Liver (tissue), 9 donors: ENCODE results near the gene NFIX. TPM values are rescaled to one million over a fixed set of nuclear protein-coding genes. Genes with fewer than 3 reads are reported as not detected.

Experiments used
- DNase-seq: peaks from one replicate; pipeline ENCODE4 v3.0.0-alpha.2; 2017; ENCODE audit warnings: low spot score
- H3K27ac ChIP-seq, 2 donors: one replicate each; pipeline ENCODE4 v1.7.0; 2013; ENCODE audit warnings: inconsistent platforms in 2 of 2, low read length in 2 of 2, control low read depth in 1 of 2, low read depth in 1 of 2, mild to moderate bottlenecking in 1 of 2
- H3K27me3 ChIP-seq, 4 donors: one replicate each; pipeline versions ENCODE4 v1.6.1 to v1.7.0; 2013; ENCODE audit warnings: low read length in 3 of 4, inconsistent platforms in 1 of 4, mild to moderate bottlenecking in 1 of 4, moderate library complexity in 1 of 4; ENCODE audit not compliant: control insufficient read depth in 4 of 4, insufficient read depth in 4 of 4
- H3K36me3 ChIP-seq, 4 donors: one replicate each; pipeline versions ENCODE4 v1.6.1 to v1.7.0; 2013; ENCODE audit warnings: low read length in 3 of 4, mild to moderate bottlenecking in 3 of 4, low read depth in 1 of 4, moderate library complexity in 1 of 4; ENCODE audit not compliant: control insufficient read depth in 4 of 4, insufficient read depth in 3 of 4
- H3K4me1 ChIP-seq, 4 donors: one replicate each; pipeline versions ENCODE4 v1.6.1 to v1.7.0; 2013; ENCODE audit warnings: low read length in 3 of 4, mild to moderate bottlenecking in 3 of 4, moderate library complexity in 1 of 4; ENCODE audit not compliant: control insufficient read depth in 4 of 4, insufficient read depth in 4 of 4
- H3K4me3 ChIP-seq, 3 donors: one replicate each; pipeline versions ENCODE4 v1.6.1 to v1.7.0; 2013; ENCODE audit warnings: low read length in 3 of 3, control low read depth in 1 of 3, low read depth in 1 of 3, mild to moderate bottlenecking in 1 of 3
- H3K9ac ChIP-seq, 2 donors: one replicate each; pipeline ENCODE4 v1.7.0; 2013; ENCODE audit warnings: low read length in 2 of 2, mild to moderate bottlenecking in 2 of 2, moderate library complexity in 2 of 2, control low read depth in 1 of 2, low read depth in 1 of 2
- H3K9me3 ChIP-seq, 4 donors: one replicate each; pipeline versions ENCODE4 v1.6.1 to v1.7.0; 2013; ENCODE audit warnings: low read length in 3 of 4; ENCODE audit not compliant: control insufficient read depth in 4 of 4
- ATF3 ChIP-seq: IDR thresholded peaks from 2 replicates; pipeline ENCODE4 v1.6.1; 2016; ENCODE audit warnings: antibody characterized with exemption
- CTCF ChIP-seq: fragments of 150-350 bp; IDR thresholded peaks from 2 replicates; pipeline ENCODE4 v1.5.1; 2017; ENCODE audit warnings: improper control_type of control experiment, low read depth, low read length; ENCODE audit not compliant: missing input control
- EGR1 ChIP-seq, 2 donors: IDR thresholded peaks; 2 replicates each; pipeline ENCODE4 v1.6.1; 2016 to 2018; ENCODE audit warnings: antibody characterized with exemption in 2 of 2, low read depth in 2 of 2
- FOXA1 ChIP-seq: IDR thresholded peaks from 2 replicates; pipeline ENCODE4 v1.6.1; 2016; ENCODE audit warnings: antibody characterized with exemption
- FOXA2 ChIP-seq: IDR thresholded peaks from 2 replicates; pipeline ENCODE4 v1.6.1; 2016; ENCODE audit warnings: antibody characterized with exemption
- GABPA ChIP-seq, 2 donors: IDR thresholded peaks in 1 of 2; conservative IDR thresholded peaks in 1 of 2; 2 replicates each; pipeline ENCODE4 v1.6.1; 2016; ENCODE audit warnings: antibody characterized with exemption in 2 of 2, mild to moderate bottlenecking in 1 of 2, moderate library complexity in 1 of 2
- HNF4A ChIP-seq, 2 donors: conservative IDR thresholded peaks; 2 replicates each; pipeline ENCODE4 v1.6.1; 2016; ENCODE audit warnings: antibody characterized with exemption in 2 of 2, mild to moderate bottlenecking in 2 of 2
- HNF4G ChIP-seq: IDR thresholded peaks from 2 replicates; pipeline ENCODE4 v1.6.1; 2016; ENCODE audit warnings: antibody characterized with exemption
- JUND ChIP-seq, 2 donors: IDR thresholded peaks; 2 replicates each; pipeline ENCODE4 v1.6.1; 2016; ENCODE audit warnings: antibody characterized with exemption in 2 of 2
- MAX ChIP-seq: IDR thresholded peaks from 2 replicates; pipeline ENCODE4 v1.6.1; 2016; ENCODE audit warnings: antibody characterized with exemption
- NR2F2 ChIP-seq: IDR thresholded peaks from 2 replicates; pipeline ENCODE4 v1.6.1; 2016; ENCODE audit warnings: antibody characterized with exemption
- RAD21 ChIP-seq, 2 donors: IDR thresholded peaks; 2 replicates each; pipeline ENCODE4 v1.6.1; 2016; ENCODE audit warnings: antibody characterized with exemption in 2 of 2, mild to moderate bottlenecking in 2 of 2
- REST ChIP-seq: IDR thresholded peaks from 2 replicates; pipeline ENCODE4 v1.6.1; 2016; ENCODE audit warnings: antibody characterized with exemption, mild to moderate bottlenecking
- RXRA ChIP-seq, 2 donors: IDR thresholded peaks; 2 replicates each; pipeline ENCODE4 v1.6.1; 2017 to 2018; ENCODE audit warnings: antibody characterized with exemption in 2 of 2, mild to moderate bottlenecking in 1 of 2
- SP1 ChIP-seq: IDR thresholded peaks from 2 replicates; pipeline ENCODE4 v1.6.1; 2018; ENCODE audit warnings: antibody characterized with exemption, mild to moderate bottlenecking
- TAF1 ChIP-seq: conservative IDR thresholded peaks from 2 replicates; pipeline ENCODE4 v1.6.1; 2016; ENCODE audit warnings: antibody characterized with exemption, mild to moderate bottlenecking
- YY1 ChIP-seq: IDR thresholded peaks from 2 replicates; pipeline ENCODE4 v1.6.1; 2016; ENCODE audit warnings: antibody characterized with exemption, mild to moderate bottlenecking
- ZBTB33 ChIP-seq: IDR thresholded peaks from 2 replicates; pipeline ENCODE4 v1.6.1; 2016; ENCODE audit warnings: antibody characterized with exemption
- WGBS: extraction: QIAGEN DNeasy Blood & Tissue Kit; methylation state at CpG from one replicate; pipeline ENCODE4 v1.1.7; 2013; 5-methylcytosine and 5-hydroxymethylcytosine counted together
- polyA plus RNA-seq, 2 donors: library from polyadenylated mRNA; stranded (reverse) in 1 of 2; unstranded in 1 of 2; fragments of 200-250 nt in 1 of 2; fragments of >200 nt in 1 of 2; fragmentation: Nextera tagmentation in 1 of 2; extraction: Ambion mirVana in 1 of 2; gene quantifications; one replicate each; pipeline versions ENCODE4 v1.2.1 to v1.2.3, GENCODE V29; 2013 to 2015
- total RNA-seq, 2 donors: library from RNA; depleted of rRNA; stranded (reverse); fragments of >200 nt; gene quantifications; one replicate each; pipeline ENCODE4 v1.2.3, GENCODE V29; 2014
- donor health status: healthy.
- donor health status: healthy.
- donor health status: healthy.
- donor health status: healthy.
- donor health status: healthy.

Gene NFIX
- total and polyA plus RNA-seq, 4 donors = 3.3 to 18.4 (median 12.6) TPM

DNA sequence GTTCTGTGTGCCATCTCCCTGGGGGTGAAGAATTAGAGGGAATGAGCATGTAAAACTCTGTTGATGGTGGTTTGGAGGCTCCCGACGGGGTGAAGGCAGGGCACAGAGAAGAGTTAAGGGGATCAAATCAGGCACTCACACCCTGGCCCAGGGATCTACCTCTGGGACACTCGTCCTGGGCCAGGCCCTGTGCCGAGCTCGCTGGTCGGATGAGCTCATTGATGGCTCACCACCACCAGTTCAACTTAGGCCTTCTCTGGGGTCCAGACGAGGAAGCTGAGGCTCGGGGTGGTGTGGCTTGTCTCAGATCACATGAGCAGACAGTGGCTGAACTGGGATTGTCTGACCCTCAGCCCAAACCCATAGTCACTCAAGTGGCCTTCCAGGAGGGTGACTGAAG is 124.4 kb downstream of the NFIX start:
- no peaks in the 10 kb centered on the region for H3K27me3 ChIP-seq
- H3K9ac ChIP-seq = no peak overlapping the region
- no peaks in the 10 kb centered on the region for H3K9me3 ChIP-seq
- DNase-seq = no peak
- no peak for TF ChIP-seq GABPA (IDR thresholded peaks at IDR 0.05 in 1 of 2, conservative IDR thresholded peaks at IDR 0.05 in 1 of 2)
- TF ChIP-seq YY1 = no peak
- no peak for TF ChIP-seq REST
- no peak for TF ChIP-seq ZBTB33
- 82% methylated on average over 8 of the region's 8 CpGs for WGBS
- peaks cover 0 to 2% (median 0%) of the 10 kb centered on the region in 4 donors for H3K36me3 ChIP-seq
- H3K27ac ChIP-seq = peak overlapping the region in 1 of 2 donors; percentile 10
- no peak overlapping the region for H3K4me3 ChIP-seq
- peaks cover 12 to 42% (median 31%) of the 10 kb centered on the region in 4 donors for H3K4me1 ChIP-seq

GRCh38 chr19:13120031-13120430 is 124.8 kb downstream of the NFIX start:
- Histone ChIP-seq H3K4me3 (no peak overlapping the region), H3K4me1 (peaks cover 12 to 42% (median 31%) of the 10 kb centered on the region in 4 donors)
- 87% methylated on average over 9 of the region's 9 CpGs for WGBS

More at GRCh38 chr19:13120031-13120430, 124.8 kb downstream of the NFIX start:
- no peak for DNase-seq
- no peaks in the 10 kb centered on the region for H3K27me3 ChIP-seq
- peaks cover 0 to 3% (median 0%) of the 10 kb centered on the region in 4 donors for H3K36me3 ChIP-seq
- no peaks in the 10 kb centered on the region for H3K9me3 ChIP-seq
- no peak overlapping the region for H3K27ac ChIP-seq
- no peak overlapping the region for H3K9ac ChIP-seq
- TF ChIP-seq TAF1 = no peak
- no peak for TF ChIP-seq NR2F2
- TF ChIP-seq CTCF = no peak
- TF ChIP-seq EGR1 (IDR thresholded peaks at IDR 0.05; ENCODE audit: low read depth in 2 of 2) = no peak
- no peak for TF ChIP-seq HNF4G
- TF ChIP-seq HNF4A (conservative IDR thresholded peaks at IDR 0.05) = no peak
- no peak for TF ChIP-seq FOXA2
- TF ChIP-seq FOXA1 = no peak
- TF ChIP-seq MAX = no peak
- TF ChIP-seq RXRA (IDR thresholded peaks at IDR 0.05) = no peak
- TF ChIP-seq ATF3 = no peak
- TF ChIP-seq GABPA (IDR thresholded peaks at IDR 0.05 in 1 of 2, conservative IDR thresholded peaks at IDR 0.05 in 1 of 2) = no peak
- TF ChIP-seq SP1 = no peak
- TF ChIP-seq ZBTB33 = no peak
- no peak for TF ChIP-seq JUND (IDR thresholded peaks at IDR 0.05)
- TF ChIP-seq RAD21 (IDR thresholded peaks at IDR 0.05) = no peak
- TF ChIP-seq YY1 = no peak
